Transverse colon (tissue), 4 donors: ENCODE measurements around the gene HBZ. TPM values are rescaled to one million over a fixed set of nuclear protein-coding genes. Genes with fewer than 3 reads are reported as not detected.

Experiments
- DNase-seq: peaks from one replicate; pipeline ENCODE4 v3.0.0-alpha.2; 2019
- H3K27ac ChIP-seq, 4 donors: fragments of 200-600 bp; sonication (generic); 2 replicates each; pipeline ENCODE4 v1.5.1; 2016 to 2018; ENCODE audit warnings: inconsistent platforms in 4 of 4
- H3K27me3 ChIP-seq: fragments of 200-600 bp; sonication (generic); 2 replicates; pipeline ENCODE4 v1.5.1; 2017; ENCODE audit warnings: inconsistent platforms
- H3K36me3 ChIP-seq, 4 donors: fragments of 200-600 bp; sonication (generic); 2 replicates each; pipeline ENCODE4 v1.5.1; 2017 to 2019; ENCODE audit warnings: inconsistent platforms in 4 of 4
- H3K4me1 ChIP-seq, 4 donors: fragments of 200-600 bp; sonication (generic); 2 replicates each; pipeline ENCODE4 v1.5.1; 2017 to 2020; ENCODE audit warnings: inconsistent platforms in 4 of 4
- H3K4me3 ChIP-seq, 4 donors: fragments of 200-600 bp; sonication (generic); 1 replicate in 1 of 4; 2 replicates in 3 of 4; pipeline versions ENCODE4 v1.5.1 to v1.6.1; 2017 to 2019; ENCODE audit warnings: inconsistent platforms in 4 of 4
- H3K9me3 ChIP-seq, 2 donors: fragments of 200-600 bp; sonication (generic); 2 replicates each; pipeline ENCODE4 v1.5.1; 2017 to 2019; ENCODE audit warnings: inconsistent platforms in 2 of 2
- CTCF ChIP-seq, 5 experiments: fragments of 200-600 bp in 3 of 5; fragments of 450-650 bp in 2 of 5; sonication (generic) in 3 of 5; IDR thresholded peaks; 1 replicate in 2 of 5; 2 replicates in 3 of 5; pipeline ENCODE4 v1.5.1; 2016 to 2017; ENCODE audit warnings: antibody characterized with exemption in 5 of 5, inconsistent platforms in 3 of 5, mild to moderate bottlenecking in 2 of 5, moderate library complexity in 1 of 5
- EP300 ChIP-seq: sonication (generic); formaldehyde crosslinking; IDR thresholded peaks from one replicate; pipeline ENCODE4 v1.6.1; 2017; ENCODE audit warnings: antibody characterized with exemption, low read depth
- POLR2A ChIP-seq: fragments of 450-650 bp; IDR thresholded peaks from one replicate; pipeline ENCODE4 v1.6.1; 2016; ENCODE audit warnings: antibody characterized with exemption, mild to moderate bottlenecking, moderate library complexity
- POLR2AphosphoS5 ChIP-seq, 3 donors: sonication (generic); formaldehyde crosslinking; IDR thresholded peaks; one replicate each; pipeline ENCODE4 v1.6.1; 2016; ENCODE audit warnings: antibody characterized with exemption in 3 of 3
- WGBS, 2 donors: methylation state at CpG; one replicate each; pipeline ENCODE4 v1.1.5; 2018; ENCODE audit warnings: low coverage in 1 of 2; 5-methylcytosine and 5-hydroxymethylcytosine counted together
- in situ Hi-C, 4 donors: fragments of 200-750 bp; cut with MboI; loops; one replicate each; pipeline versions ENCODE4 v1.15.0 to v1.15.1; 2017; ENCODE audit warnings: low sequenced_read_pairs in 3 of 4, low pct_ligation_motif_present in 1 of 4, low pct_unique_long_range_greater_than_20kb in 1 of 4
- intact Hi-C: fragments of 100-400 bp; cut with DNase I; formaldehyde crosslinking; loops from one replicate; pipeline ENCODE4 v1.15.1; 2023; ENCODE audit warnings: low total_unique reads
- total RNA-seq, 4 donors: library from RNA; depleted of rRNA; stranded (reverse); fragments of >200 nt; gene quantifications; one replicate each; pipeline ENCODE4 v1.1.0, GENCODE V29; 2016

HBZ gene
- not detected for total RNA-seq

- no peak for DNase-seq
- intact Hi-C loops: no loop called here
- in situ Hi-C loops: no loop called here
Measured at GRCh38 chr16:152141-153128, at the start of gene HBZ. HBZ (plus strand) TSS chr16:152644; CDS start chr16:152910, 266 bp downstream.

GRCh38 chr16:104355-104754 lies 48.1 kb upstream of the HBZ start:
- in situ Hi-C loops: no loop called here
- TF ChIP-seq EP300 (no peak), CTCF (IDR thresholded peaks at IDR 0.05) (no peak), POLR2AphosphoS5 (IDR thresholded peaks at IDR 0.05) (no peak), POLR2A (no peak)
- no peak overlapping the region for H3K4me3 ChIP-seq
- no peaks in the 10 kb centered on the region for H3K9me3 ChIP-seq
- H3K36me3 ChIP-seq: no peaks in the 10 kb centered on the region
- intact Hi-C loops: no loop called here
- peaks cover 0 to 3% (median 0%) of the 10 kb centered on the region in 4 donors for H3K4me1 ChIP-seq
- WGBS, 2 donors: 70 to 96% methylated on average over 2 to 5 of the region's 5 CpGs
- DNase-seq: no peak
- H3K27ac ChIP-seq: no peak overlapping the region
- no peaks in the 10 kb centered on the region for H3K27me3 ChIP-seq

More at GRCh38 chr16:152141-153128, at the start of gene HBZ:
- WGBS, 2 donors: 64 to 70% methylated on average over 8 to 17 of the region's 17 CpGs
- Histone ChIP-seq H3K4me1 (peaks cover 4 to 10% (median 7%) of the 10 kb centered on the region in 4 donors), H3K27ac (no peak within 1 kb of the TSS), H3K4me3 (no peak within 1 kb of the TSS), H3K9me3 (no peaks in the 10 kb centered on the region), H3K36me3 (no peaks in the 10 kb centered on the region), H3K27me3 (peaks cover 63% of the 10 kb centered on the region)
- TF ChIP-seq EP300 (no peak), POLR2AphosphoS5 (IDR thresholded peaks at IDR 0.05) (no peak), POLR2A (no peak), CTCF (IDR thresholded peaks at IDR 0.05) (no peak)

- TF ChIP-seq EP300 (no peak), CTCF (IDR thresholded peaks at IDR 0.05) (no peak), POLR2AphosphoS5 (IDR thresholded peaks at IDR 0.05) (no peak), POLR2A (no peak)
- H3K4me3 ChIP-seq: no peak overlapping the region
- DNase-seq: no peak
- H3K36me3 ChIP-seq: no peaks in the 10 kb centered on the region
- no peaks in the 10 kb centered on the region for H3K27me3 ChIP-seq
- in situ Hi-C loops: loop anchor here in 1 of 4 donors (5.0 kb wide), 1 partner anchor 77 kb away; the partner anchor contains the start of gene HBQ1
- WGBS, 2 donors: 89% methylated on average over 3 of the region's 3 CpGs; no CpG with 5 or more reads in 1 of the 2 donors
- intact Hi-C loops: loop anchor here (5.0 kb wide), 1 partner anchor 77 kb away; the partner anchor contains the start of gene HBQ1
- H3K27ac ChIP-seq: no peak overlapping the region
- H3K4me1 ChIP-seq: peaks cover 0 to 3% (median 0%) of the 10 kb centered on the region in 4 donors
- no peaks in the 10 kb centered on the region for H3K9me3 ChIP-seq
Measured at GRCh38 chr16:104928-105327, 47.5 kb upstream of the HBZ start.

- H3K36me3 ChIP-seq: no peaks in the 10 kb centered on the region
- no peak overlapping the region for H3K4me3 ChIP-seq
- no peaks in the 10 kb centered on the region for H3K27me3 ChIP-seq
- WGBS, 2 donors: 96% methylated on average over 6 of the region's 6 CpGs; no CpG with 5 or more reads in 1 of the 2 donors
- H3K27ac ChIP-seq: no peak overlapping the region
- H3K9me3 ChIP-seq: no peaks in the 10 kb centered on the region
- no peak for TF ChIP-seq POLR2A
- no peak for TF ChIP-seq POLR2AphosphoS5 (IDR thresholded peaks at IDR 0.05)
- TF ChIP-seq CTCF (IDR thresholded peaks at IDR 0.05): no peak
- TF ChIP-seq EP300: no peak
- intact Hi-C loops: loop anchor here (5.0 kb wide), 1 partner anchor 77 kb away; the partner anchor contains the start of gene HBQ1
- in situ Hi-C loops: loop anchor here in 1 of 4 donors (5.0 kb wide), 1 partner anchor 77 kb away; the partner anchor contains the start of gene HBQ1
- DNase-seq: no peak
- H3K4me1 ChIP-seq: peaks cover 0 to 3% (median 0%) of the 10 kb centered on the region in 4 donors
Measured at GRCh38 chr16:105521-105920, 46.9 kb upstream of the HBZ start.
